Lower leg skin (tissue), 4 donors: ENCODE measurements around the gene AGMO. TPM values are rescaled to one million over a fixed set of nuclear protein-coding genes. Genes with fewer than 3 reads are reported as not detected.

Experiments
- DNase-seq, 2 donors: peaks; one replicate each; pipeline ENCODE4 v3.0.0-alpha.2; 2019; ENCODE audit warnings: low spot score in 2 of 2
- H3K4me3 ChIP-seq: fragments of 200-600 bp; sonication (generic); 2 replicates; pipeline ENCODE4 v1.5.1; 2017; ENCODE audit warnings: mild to moderate bottlenecking, low read depth; ENCODE audit not compliant: poor library complexity, severe bottlenecking
- CTCF ChIP-seq, 3 donors: fragments of 450-650 bp; IDR thresholded peaks; one replicate each; pipeline ENCODE4 v1.5.1; 2016; ENCODE audit warnings: antibody characterized with exemption in 3 of 3, mild to moderate bottlenecking in 3 of 3, moderate library complexity in 2 of 3
- POLR2A ChIP-seq, 2 donors: fragments of 450-650 bp; IDR thresholded peaks; one replicate each; pipeline ENCODE4 v1.6.1; 2016 to 2017; ENCODE audit warnings: antibody characterized with exemption in 2 of 2, mild to moderate bottlenecking in 1 of 2, moderate library complexity in 1 of 2
- WGBS, 2 donors: methylation state at CpG; one replicate each; pipeline ENCODE4 v1.1.5; 2018; 5-methylcytosine and 5-hydroxymethylcytosine counted together
- intact Hi-C: fragments of 100-400 bp; cut with DNase I; formaldehyde crosslinking; loops from one replicate; pipeline ENCODE4 v1.15.0; 2023; ENCODE audit warnings: low total_unique reads
- total RNA-seq, 4 donors: library from RNA; depleted of rRNA; stranded (reverse); fragments of >200 nt; gene quantifications; one replicate each; pipeline ENCODE4 v1.1.0, GENCODE V29; 2016

Gene AGMO
- total RNA-seq, 4 donors from 2014 or later = 0.15 to 0.58 (median 0.22) TPM; not detected in 1

DNA sequence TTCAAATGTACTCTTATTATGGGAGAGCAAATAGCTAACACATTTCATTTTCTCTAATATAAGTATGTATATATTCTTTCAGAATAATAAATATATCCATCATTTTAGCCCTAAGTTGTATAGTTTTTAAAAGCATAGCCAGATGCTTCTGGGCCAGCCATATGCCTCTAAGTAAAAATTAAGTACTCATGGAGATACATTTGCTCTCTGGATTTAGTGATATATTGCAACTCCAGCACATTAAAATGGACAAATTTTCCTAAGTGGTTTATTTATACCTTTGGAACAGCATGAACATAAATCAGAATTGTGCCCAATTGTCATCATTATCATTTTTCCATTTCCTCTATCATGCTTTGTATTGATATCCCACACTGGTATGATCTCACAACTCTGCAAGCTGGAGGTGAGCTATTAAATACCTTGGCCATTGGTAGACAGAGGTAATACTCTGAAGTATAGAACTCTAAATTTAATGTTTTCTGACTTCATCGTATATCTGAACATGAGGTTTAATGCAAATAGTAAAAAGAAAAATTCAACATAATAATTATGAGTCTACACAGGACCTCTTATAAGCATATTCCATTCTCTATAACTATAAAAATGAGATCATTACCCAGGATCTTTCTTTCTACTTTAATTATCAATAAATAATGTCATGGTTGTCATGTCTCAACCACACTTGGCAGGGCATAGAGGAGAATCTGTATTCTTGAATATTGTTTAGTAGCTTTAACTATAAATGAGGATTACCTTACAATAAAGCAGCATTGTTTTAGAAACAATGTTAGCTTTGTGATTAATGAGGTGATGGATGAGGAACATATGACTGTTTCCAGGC lies 90.8 kb downstream of the AGMO start:
- DNase-seq = no peak
- TF ChIP-seq POLR2A (IDR thresholded peaks at IDR 0.05) = no peak
- TF ChIP-seq CTCF (IDR thresholded peaks at IDR 0.05) = no peak
- H3K4me3 ChIP-seq = no peak overlapping the region
- 75 to 81% methylated on average over 1 of the region's 1 CpG for WGBS, 2 donors
- intact Hi-C loops = no loop called here

- WGBS, 2 donors = 27 to 33% methylated on average over 3 of the region's 3 CpGs
- H3K4me3 ChIP-seq = no peak overlapping the region
- intact Hi-C loops = no loop called here
- DNase-seq = no peak
- TF ChIP-seq POLR2A (IDR thresholded peaks at IDR 0.05) = no peak
- TF ChIP-seq CTCF (IDR thresholded peaks at IDR 0.05) = no peak
These were observed 97.1 kb downstream of the AGMO start for GRCh38 chr7:15464667-15465121.

DNA sequence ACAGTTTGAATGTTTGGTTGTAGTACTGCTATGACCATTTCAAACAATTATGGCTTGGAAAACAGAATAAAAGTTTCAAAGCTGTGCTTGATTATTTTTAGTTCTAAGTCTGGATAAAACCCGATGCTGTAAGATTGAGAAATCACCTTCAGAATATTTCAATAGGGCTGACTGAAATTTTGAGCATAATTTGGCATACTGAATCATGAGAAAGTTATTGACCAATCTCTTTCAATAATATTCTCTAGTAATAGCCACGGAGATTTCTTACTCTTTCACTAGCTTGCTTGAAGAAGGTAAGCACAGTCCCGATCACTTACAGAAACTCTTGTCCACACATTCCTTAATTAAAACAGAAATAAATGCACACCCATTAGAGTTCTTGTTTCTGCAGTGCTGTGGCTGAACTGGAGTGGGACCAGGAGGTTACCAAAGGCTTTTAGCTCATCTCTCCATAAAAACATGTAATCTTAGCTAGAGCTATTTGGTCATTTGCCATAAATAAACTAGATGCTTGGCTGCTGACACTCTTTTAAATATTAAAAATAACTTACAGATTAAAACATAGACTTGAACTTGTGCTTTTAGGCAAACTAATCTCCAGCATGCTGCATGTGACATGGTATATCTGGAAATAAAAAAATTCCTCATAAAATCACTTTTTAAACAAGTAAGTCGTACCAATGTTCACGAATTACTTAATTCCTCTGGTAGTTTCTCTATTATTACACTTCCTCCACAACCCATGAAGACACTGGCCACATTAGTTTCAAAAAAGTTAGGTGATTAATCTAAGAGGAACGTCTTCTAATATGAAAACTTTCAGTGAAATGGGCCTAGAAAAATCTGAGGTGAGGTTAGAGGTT lies 97.8 kb downstream of the AGMO start:
- 55 to 58% methylated on average over 6 of the region's 6 CpGs for WGBS, 2 donors

GRCh38 chr7:15462721-15463389 lies 99.0 kb downstream of the AGMO start:
- no peak overlapping the region for H3K4me3 ChIP-seq
- 68 to 69% methylated on average over 2 of the region's 2 CpGs for WGBS, 2 donors
- TF ChIP-seq CTCF (IDR thresholded peaks at IDR 0.05) (no peak), POLR2A (IDR thresholded peaks at IDR 0.05) (no peak)
- DNase-seq = no peak
- intact Hi-C loops = no loop called here

More for the DNA sequence above, 97.8 kb downstream of the AGMO start:
- no peak overlapping the region for H3K4me3 ChIP-seq
- intact Hi-C loops = no loop called here
- no peak for DNase-seq
- TF ChIP-seq CTCF (IDR thresholded peaks at IDR 0.05) (no peak), POLR2A (IDR thresholded peaks at IDR 0.05) (no peak)

DNA sequence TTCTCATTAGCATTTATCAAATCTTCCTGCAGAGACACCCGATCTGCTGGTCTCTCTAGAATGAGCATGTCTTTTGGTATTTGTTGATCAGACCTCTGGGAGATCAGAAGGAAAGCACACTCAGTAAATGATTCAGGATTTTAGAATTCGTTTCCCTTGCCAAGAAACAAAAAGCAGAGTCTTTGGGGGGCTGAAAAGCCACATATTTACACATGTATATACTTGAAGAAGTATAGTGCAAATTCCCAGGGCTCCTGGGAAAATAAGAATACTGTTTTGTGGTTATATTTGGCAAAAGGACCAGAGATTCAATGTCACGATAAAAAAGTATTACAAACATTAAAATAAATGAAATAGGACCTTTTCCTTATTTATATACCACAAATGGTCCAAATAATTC lies 100.2 kb downstream of the AGMO start:
- no peak overlapping the region for H3K4me3 ChIP-seq
- no peak for TF ChIP-seq CTCF (IDR thresholded peaks at IDR 0.05)
- TF ChIP-seq POLR2A (IDR thresholded peaks at IDR 0.05) = no peak
- WGBS, 2 donors = 16 to 25% methylated on average over 3 of the region's 3 CpGs
- intact Hi-C loops = no loop called here
- no peak for DNase-seq
